SK-N-SH treated with all-trans-retinoic acid at 6 μM for 48 hours (cell line): ENCODE results near the gene STAG2.

ENCODE experiments used
- ARNTL ChIP-seq: fragments of 450-650 bp; formaldehyde crosslinking; IDR thresholded peaks from 2 replicates; pipeline ENCODE4 v1.5.0; 2020; ENCODE audit warnings: low read depth, mild to moderate bottlenecking, moderate library complexity, borderline replicate concordance
- CREB5 ChIP-seq: fragments of 250-450 bp; sonication (Bioruptor Pico); IDR thresholded peaks from 2 replicates; pipeline ENCODE4 v1.5.1; 2020; ENCODE audit warnings: low read depth, mild to moderate bottlenecking, moderate library complexity
- ESRRG ChIP-seq: fragments of 250-450 bp; sonication (Bioruptor Pico); IDR thresholded peaks from 2 replicates; pipeline ENCODE4 v1.6.1; 2021; ENCODE audit warnings: mild to moderate bottlenecking
- GLIS3 ChIP-seq: fragments of 250-450 bp; sonication (Bioruptor Pico); IDR thresholded peaks from 2 replicates; pipeline ENCODE4 v1.5.0; 2020; ENCODE audit warnings: mild to moderate bottlenecking, moderate library complexity
- ISL1 ChIP-seq: fragments of 250-450 bp; sonication (Bioruptor Pico); IDR thresholded peaks from 2 replicates; pipeline ENCODE4 v2.1.2; 2022; ENCODE audit warnings: mild to moderate bottlenecking, moderate library complexity
- RARB ChIP-seq: fragments of 250-450 bp; sonication (Bioruptor Pico); IDR thresholded peaks from 2 replicates; pipeline ENCODE4 v1.8.0; 2021; ENCODE audit warnings: mild to moderate bottlenecking, moderate library complexity
- TOX ChIP-seq: fragments of 250-450 bp; sonication (Bioruptor Pico); IDR thresholded peaks from 2 replicates; pipeline ENCODE4 v1.8.0; 2021; ENCODE audit warnings: mild to moderate bottlenecking, moderate library complexity, borderline replicate concordance
- TSHZ2 ChIP-seq: fragments of 250-450 bp; sonication (Bioruptor Pico); IDR thresholded peaks from 2 replicates; pipeline ENCODE4 v1.5.0; 2020; ENCODE audit warnings: mild to moderate bottlenecking, moderate library complexity
- ZFP3 ChIP-seq: fragments of 250-450 bp; sonication (Bioruptor Pico); IDR thresholded peaks from 2 replicates; pipeline ENCODE4 v1.5.0; 2020; ENCODE audit warnings: mild to moderate bottlenecking, moderate library complexity
- ZFP30 ChIP-seq: fragments of 450-650 bp; formaldehyde crosslinking; IDR thresholded peaks from 2 replicates; pipeline ENCODE4 v1.5.0; 2022; ENCODE audit warnings: mild to moderate bottlenecking, moderate library complexity
- ZNF70 ChIP-seq: fragments of 450-650 bp; formaldehyde crosslinking; IDR thresholded peaks from 2 replicates; pipeline ENCODE4 v1.5.0; 2020; ENCODE audit warnings: mild to moderate bottlenecking, moderate library complexity
- TF ChIP-seq, protein P1 (sequence below): fragments of 250-450 bp; sonication (Bioruptor Pico); IDR thresholded peaks from 2 replicates; pipeline ENCODE4 v1.8.0; 2020; ENCODE audit warnings: mild to moderate bottlenecking, moderate library complexity, borderline replicate concordance

- no peak for TF ChIP-seq RARB (CRISPR knock-in tag)
- TF ChIP-seq, protein P1, sequence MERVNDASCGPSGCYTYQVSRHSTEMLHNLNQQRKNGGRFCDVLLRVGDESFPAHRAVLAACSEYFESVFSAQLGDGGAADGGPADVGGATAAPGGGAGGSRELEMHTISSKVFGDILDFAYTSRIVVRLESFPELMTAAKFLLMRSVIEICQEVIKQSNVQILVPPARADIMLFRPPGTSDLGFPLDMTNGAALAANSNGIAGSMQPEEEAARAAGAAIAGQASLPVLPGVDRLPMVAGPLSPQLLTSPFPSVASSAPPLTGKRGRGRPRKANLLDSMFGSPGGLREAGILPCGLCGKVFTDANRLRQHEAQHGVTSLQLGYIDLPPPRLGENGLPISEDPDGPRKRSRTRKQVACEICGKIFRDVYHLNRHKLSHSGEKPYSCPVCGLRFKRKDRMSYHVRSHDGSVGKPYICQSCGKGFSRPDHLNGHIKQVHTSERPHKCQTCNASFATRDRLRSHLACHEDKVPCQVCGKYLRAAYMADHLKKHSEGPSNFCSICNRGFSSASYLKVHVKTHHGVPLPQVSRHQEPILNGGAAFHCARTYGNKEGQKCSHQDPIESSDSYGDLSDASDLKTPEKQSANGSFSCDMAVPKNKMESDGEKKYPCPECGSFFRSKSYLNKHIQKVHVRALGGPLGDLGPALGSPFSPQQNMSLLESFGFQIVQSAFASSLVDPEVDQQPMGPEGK (CRISPR knock-in tag), result no peak
- no peak for TF ChIP-seq TOX
- TF ChIP-seq CREB5 (CRISPR knock-in tag), result no peak
- TF ChIP-seq ESRRG (CRISPR knock-in tag), result no peak
- TF ChIP-seq GLIS3 (CRISPR knock-in tag), result no peak
- TF ChIP-seq ZNF70, result no peak
- TF ChIP-seq ZFP3 (CRISPR knock-in tag), result no peak
- no peak for TF ChIP-seq ZFP30
- TF ChIP-seq TSHZ2 (CRISPR knock-in tag), result no peak
- no peak for TF ChIP-seq ISL1 (CRISPR knock-in tag)
- TF ChIP-seq ARNTL (CRISPR knock-in tag), result no peak
Measured at GRCh38 chrX:123986377-123986776, 24.9 kb downstream of the STAG2 start.
